Right cardiac atrium (tissue), 5 donors: Measurements from ENCODE around the gene AKR1E2. TPM values are rescaled to one million over a fixed set of nuclear protein-coding genes. Genes with fewer than 3 reads are reported as not detected.

Experiments
- ATAC-seq, 2 donors: fragments of 200-7000 bp; cut with Tn5 transposase; one replicate each; pipeline versions ENCODE4 v1.8.0 to v1.9.1; 2020; ENCODE audit warnings: moderate library complexity in 2 of 2, mild to moderate bottlenecking in 1 of 2
- DNase-seq, 3 donors: peaks; one replicate each; pipeline ENCODE4 v3.0.0-alpha.2; 2020
- H3K27ac ChIP-seq: one replicate; pipeline ENCODE4 v1.5.1; 2013; ENCODE audit warnings: mild to moderate bottlenecking, low read length, control low read depth, moderate library complexity
- H3K27me3 ChIP-seq: one replicate; pipeline ENCODE4 v1.6.1; 2013; ENCODE audit not compliant: control insufficient read depth, insufficient read depth
- H3K4me1 ChIP-seq: one replicate; pipeline ENCODE4 v1.6.1; 2013; ENCODE audit warnings: low read length; ENCODE audit not compliant: control insufficient read depth, insufficient read depth
- H3K4me3 ChIP-seq: one replicate; pipeline ENCODE4 v1.5.1; 2013; ENCODE audit warnings: low read length, control low read depth
- H3K9me3 ChIP-seq: one replicate; pipeline ENCODE4 v1.6.1; 2013; ENCODE audit warnings: low read length; ENCODE audit not compliant: control insufficient read depth
- WGBS: extraction: QIAGEN DNeasy Blood & Tissue Kit; methylation state at CpG from one replicate; pipeline ENCODE4 v1.1.7; 2013; 5-methylcytosine and 5-hydroxymethylcytosine counted together
- intact Hi-C, 4 donors: fragments of 100-400 bp; cut with DNase I; formaldehyde crosslinking; loops; one replicate each; pipeline versions ENCODE4 v1.11.0 to v1.14.0; 2022 to 2023
- polyA plus RNA-seq: library from polyadenylated mRNA; stranded (reverse); fragments of 200-250 nt; gene quantifications from one replicate; pipeline ENCODE4 v1.2.3, GENCODE V29; 2013
- total RNA-seq, 4 donors: library from RNA; stranded (reverse); fragmentation: NEBNext Ultra II Directional; extraction: Animal tissue kit (Norgen Biotek cat#: 25700); gene quantifications; one replicate each; pipeline ENCODE4 v1.2.1, GENCODE V29; 2021
- donor health status: healthy with polysubstance abuse.
- donor health status: DM: no; HTN: yes; CAD: no.
- donor health status: DM: no; HTN: no; CAD: no.
- donor health status: DM: no; HTN: yes; CAD: no; lungs with severe emphysema.
- donor health status: DM: yes; HTN: yes; CAD: no.

AKR1E2 gene
- total and polyA plus RNA-seq, 5 donors: 3.1 to 12.5 (median 7.8) TPM

GRCh38 chr10:4830551-4830950 lies 4.5 kb downstream of the AKR1E2 start:
- ATAC-seq (no peak), DNase-seq (no peak)
- Histone ChIP-seq H3K4me1 (peaks cover 3% of the 10 kb centered on the region), H3K27ac (no peak overlapping the region), H3K4me3 (no peak overlapping the region), H3K9me3 (no peaks in the 10 kb centered on the region), H3K27me3 (no peaks in the 10 kb centered on the region)
- intact Hi-C loops: no loop called here
- 91% methylated on average over 8 of the region's 8 CpGs for WGBS

GRCh38 chr10:4831091-4831490 lies 5.1 kb downstream of the AKR1E2 start:
- ATAC-seq: no peak
- Histone ChIP-seq H3K4me3 (no peak overlapping the region), H3K4me1 (peaks cover 3% of the 10 kb centered on the region), H3K9me3 (no peaks in the 10 kb centered on the region), H3K27me3 (no peaks in the 10 kb centered on the region), H3K27ac (no peak overlapping the region)
- no peak for DNase-seq
- intact Hi-C loops: no loop called here
- 90% methylated on average over 5 of the region's 5 CpGs for WGBS

- intact Hi-C loops: no loop called here
- H3K9me3 ChIP-seq: no peaks in the 10 kb centered on the region
- no peak overlapping the region for H3K4me3 ChIP-seq
- DNase-seq: no peak
- no peaks in the 10 kb centered on the region for H3K27me3 ChIP-seq
- no peaks in the 10 kb centered on the region for H3K4me1 ChIP-seq
- 97% methylated on average over 7 of the region's 7 CpGs for WGBS
- no peak for ATAC-seq
- H3K27ac ChIP-seq: no peak overlapping the region
Measured at GRCh38 chr10:4833286-4833685, 7.3 kb downstream of the AKR1E2 start.

GRCh38 chr10:4834898-4835405 lies 8.9 kb downstream of the AKR1E2 start:
- ATAC-seq: no peak
- H3K27ac ChIP-seq: no peak overlapping the region
- WGBS: 93% methylated on average over 4 of the region's 4 CpGs
- DNase-seq: no peak
- intact Hi-C loops: no loop called here
- no peaks in the 10 kb centered on the region for H3K4me1 ChIP-seq
- H3K9me3 ChIP-seq: no peaks in the 10 kb centered on the region
- no peaks in the 10 kb centered on the region for H3K27me3 ChIP-seq
- no peak overlapping the region for H3K4me3 ChIP-seq

GRCh38 chr10:4835494-4835918 lies 9.5 kb downstream of the AKR1E2 start:
- Histone ChIP-seq H3K4me1 (no peaks in the 10 kb centered on the region), H3K4me3 (no peak overlapping the region), H3K9me3 (no peaks in the 10 kb centered on the region), H3K27me3 (no peaks in the 10 kb centered on the region), H3K27ac (no peak overlapping the region)
- intact Hi-C loops: no loop called here
- DNase-seq (no peak), ATAC-seq (no peak)
- 62% methylated on average over 5 of the region's 5 CpGs for WGBS

- no peak overlapping the region for H3K27ac ChIP-seq
- DNase-seq (no peak), ATAC-seq (no peak)
- H3K27me3 ChIP-seq: no peaks in the 10 kb centered on the region
- no peak overlapping the region for H3K4me3 ChIP-seq
- intact Hi-C loops: no loop called here
- WGBS: 96% methylated on average over 8 of the region's 8 CpGs
- H3K4me1 ChIP-seq: no peaks in the 10 kb centered on the region
- no peaks in the 10 kb centered on the region for H3K9me3 ChIP-seq
Measured at GRCh38 chr10:4836416-4836969, 10.5 kb downstream of the AKR1E2 start.

- ATAC-seq: no peak
- no peaks in the 10 kb centered on the region for H3K27me3 ChIP-seq
- no peaks in the 10 kb centered on the region for H3K9me3 ChIP-seq
- H3K4me1 ChIP-seq: no peaks in the 10 kb centered on the region
- WGBS: 96% methylated on average over 1 of the region's 1 CpG
- DNase-seq: no peak
- intact Hi-C loops: no loop called here
- H3K27ac ChIP-seq: no peak overlapping the region
- H3K4me3 ChIP-seq: no peak overlapping the region
Measured at GRCh38 chr10:4837551-4837950, 11.5 kb downstream of the AKR1E2 start.

- no peak for DNase-seq
- H3K4me1 ChIP-seq: no peaks in the 10 kb centered on the region
- no peak overlapping the region for H3K27ac ChIP-seq
- 45% methylated on average over 3 of the region's 3 CpGs for WGBS
- ATAC-seq: peak; percentile 27 to 72
- no peaks in the 10 kb centered on the region for H3K27me3 ChIP-seq
- intact Hi-C loops: no loop called here
- no peaks in the 10 kb centered on the region for H3K9me3 ChIP-seq
- H3K4me3 ChIP-seq: no peak overlapping the region
Measured at GRCh38 chr10:4838743-4839142, 12.7 kb downstream of the AKR1E2 start.

GRCh38 chr10:4839353-4839752 lies 13.3 kb downstream of the AKR1E2 start:
- H3K4me1 ChIP-seq: no peaks in the 10 kb centered on the region
- intact Hi-C loops: no loop called here
- ATAC-seq: no peak
- H3K27me3 ChIP-seq: no peaks in the 10 kb centered on the region
- H3K4me3 ChIP-seq: no peak overlapping the region
- DNase-seq: no peak
- peak overlapping the region; percentile 19 for H3K27ac ChIP-seq
- H3K9me3 ChIP-seq: no peaks in the 10 kb centered on the region
- 82% methylated on average over 4 of the region's 4 CpGs for WGBS

- H3K27ac ChIP-seq: no peak overlapping the region
- H3K4me1 ChIP-seq: no peaks in the 10 kb centered on the region
- no peaks in the 10 kb centered on the region for H3K27me3 ChIP-seq
- DNase-seq: no peak
- H3K9me3 ChIP-seq: no peaks in the 10 kb centered on the region
- no peak for ATAC-seq
- intact Hi-C loops: loop anchor here in 2 of 4 donors (10.0 kb wide), 3 partner anchors 255 to 595 kb away; partner anchors contain the start of gene AKR1C3 (in 1 of the 2)
- 88% methylated on average over 2 of the region's 2 CpGs for WGBS
- no peak overlapping the region for H3K4me3 ChIP-seq
Measured at GRCh38 chr10:4840151-4840550, 14.1 kb downstream of the AKR1E2 start.

GRCh38 chr10:4843525-4844180 lies 17.6 kb downstream of the AKR1E2 start:
- intact Hi-C loops: loop anchor here in 2 of 4 donors (10.0 kb wide), 3 partner anchors 251 to 591 kb away; partner anchors contain the start of gene AKR1C3 (in 1 of the 2)
- DNase-seq (no peak), ATAC-seq (no peak)
- Histone ChIP-seq H3K27ac (no peak overlapping the region), H3K9me3 (no peaks in the 10 kb centered on the region), H3K4me3 (no peak overlapping the region), H3K4me1 (peaks cover 4% of the 10 kb centered on the region), H3K27me3 (no peaks in the 10 kb centered on the region)
- WGBS: 92% methylated on average over 16 of the region's 16 CpGs
